A204.1 (cell line): Measurements from ENCODE around the gene RANBP3.
"Not testable (repeated sequence)": the region's sequence is repeated elsewhere in the genome, so short reads cannot be mapped to it uniquely, and the experiment has no call there.

Experiments
- FAIRE-seq: peaks from 2 replicates; lab custom pipeline; 2012; peaks lifted over from hg19 to GRCh38; lab: Jason Lieb, UNC

The RANBP3 gene

GRCh38 chr19:5964816-5965565, 12.9 kb downstream of the RANBP3 start:
- no peak for FAIRE-seq

GRCh38 chr19:5963855-5964254, 14.1 kb downstream of the RANBP3 start:
- FAIRE-seq, result no peak

GRCh38 chr19:5963259-5963658, 14.7 kb downstream of the RANBP3 start:
- FAIRE-seq, result not testable (repeated sequence)

GRCh38 chr19:5961969-5962945, 15.7 kb downstream of the RANBP3 start:
- no peak for FAIRE-seq

GRCh38 chr19:5961641-5961968, 16.3 kb downstream of the RANBP3 start:
- FAIRE-seq, result not testable (repeated sequence)

- no peak for FAIRE-seq
Measured at GRCh38 chr19:5960005-5961001, 17.6 kb downstream of the RANBP3 start.

GRCh38 chr19:5959260-5960004, 18.5 kb downstream of the RANBP3 start:
- no peak for FAIRE-seq

GRCh38 chr19:5958851-5959122, 19.2 kb downstream of the RANBP3 start:
- no peak for FAIRE-seq

GRCh38 chr19:5958074-5958850, 19.7 kb downstream of the RANBP3 start:
- no peak for FAIRE-seq

- FAIRE-seq, result no peak
Measured at GRCh38 chr19:5957170-5957569, 20.8 kb downstream of the RANBP3 start.

GRCh38 chr19:5956728-5957127, 21.2 kb downstream of the RANBP3 start:
- no peak for FAIRE-seq

GRCh38 chr19:5956323-5956722, 21.6 kb downstream of the RANBP3 start:
- FAIRE-seq, result no peak

- FAIRE-seq, result no peak
Measured at GRCh38 chr19:5955636-5955935, 22.4 kb downstream of the RANBP3 start.

- no peak for FAIRE-seq
Measured at GRCh38 chr19:5954293-5954692, 23.6 kb downstream of the RANBP3 start.

GRCh38 chr19:5953680-5954213, 24.2 kb downstream of the RANBP3 start:
- FAIRE-seq, result no peak

- FAIRE-seq, result no peak
Measured at GRCh38 chr19:5953030-5953589, 24.8 kb downstream of the RANBP3 start.

GRCh38 chr19:5952193-5953029, 25.5 kb downstream of the RANBP3 start:
- FAIRE-seq, result no peak

- no peak for FAIRE-seq
Measured at GRCh38 chr19:5951338-5951861, 26.5 kb downstream of the RANBP3 start.

- no peak for FAIRE-seq
Measured at GRCh38 chr19:5950741-5951140, 27.2 kb downstream of the RANBP3 start.
